Colonic mucosa (tissue), 4 donors: Measurements from ENCODE around the gene SHROOM4. TPM values are rescaled to one million over a fixed set of nuclear protein-coding genes. Genes with fewer than 3 reads are reported as not detected.

Experiments
- DNase-seq: peaks from one replicate; pipeline ENCODE4 v3.0.0-alpha.2; 2020
- H3K27ac ChIP-seq: fragments of 200-600 bp; one replicate; pipeline ENCODE4 v1.8.0; 2021
- H3K27me3 ChIP-seq: fragments of 200-600 bp; one replicate; pipeline ENCODE4 v1.8.0; 2021
- H3K36me3 ChIP-seq: fragments of 200-600 bp; one replicate; pipeline ENCODE4 v1.8.0; 2021
- H3K4me1 ChIP-seq: fragments of 200-600 bp; one replicate; pipeline ENCODE4 v1.8.0; 2021; ENCODE audit warnings: mild to moderate bottlenecking
- H3K4me3 ChIP-seq: fragments of 200-600 bp; one replicate; pipeline ENCODE4 v1.8.0; 2021
- H3K9ac ChIP-seq, 2 donors: one replicate each; pipeline ENCODE4 v1.7.0; 2013; ENCODE audit warnings: control low read depth in 2 of 2, low read depth in 2 of 2, low read length in 2 of 2
- H3K9me3 ChIP-seq: fragments of 200-600 bp; one replicate; pipeline ENCODE4 v1.8.0; 2021
- CTCF ChIP-seq: fragments of 200-600 bp; IDR thresholded peaks from one replicate; pipeline ENCODE4 v1.8.0; 2022; ENCODE audit warnings: antibody characterized with exemption, mild to moderate bottlenecking
- intact Hi-C: fragments of 100-400 bp; cut with DNase I; formaldehyde crosslinking; loops from one replicate; pipeline ENCODE4 v1.14.1; 2022
- total RNA-seq, 2 donors: library from RNA; stranded (reverse); fragmentation: NEBNext Ultra II Directional in 1 of 2; extraction: Animal tissue kit (Norgen Biotek cat#: 25700) in 1 of 2; gene quantifications; one replicate each; pipeline ENCODE4 v1.2.1, GENCODE V29; 2021
- donor health status: healthy.
- donor health status: DM: no; HTN: no; CAD: no.
- donor health status: DM: no; HTN: no; CAD: no.

The SHROOM4 gene
- total RNA-seq, 2 donors from 2014 or later = 2.2 to 3.3 TPM

- Histone ChIP-seq H3K27ac (no peak overlapping the region), H3K36me3 (no peaks in the 10 kb centered on the region), H3K9ac (no peak overlapping the region), H3K4me1 (no peaks in the 10 kb centered on the region), H3K9me3 (no peaks in the 10 kb centered on the region), H3K27me3 (no peaks in the 10 kb centered on the region), H3K4me3 (no peak overlapping the region)
- intact Hi-C loops = loop anchor here (5.0 kb wide), 1 partner anchor 484 kb away; no protein-coding TSS in a partner anchor
- TF ChIP-seq CTCF = no peak
- DNase-seq = no peak
These were observed 232.6 kb downstream of the SHROOM4 start for GRCh38 chrX:50581405-50581804.

- no peaks in the 10 kb centered on the region for H3K27me3 ChIP-seq
- H3K9me3 ChIP-seq = no peaks in the 10 kb centered on the region
- H3K36me3 ChIP-seq = no peaks in the 10 kb centered on the region
- peak; percentile 36 for TF ChIP-seq CTCF
- H3K4me3 ChIP-seq = no peak overlapping the region
- no peak overlapping the region for H3K9ac ChIP-seq
- peak; percentile 32 for DNase-seq
- H3K27ac ChIP-seq = no peak overlapping the region
- intact Hi-C loops = loop anchor here (5.0 kb wide), 1 partner anchor 483 kb away; no protein-coding TSS in a partner anchor
- H3K4me1 ChIP-seq = no peaks in the 10 kb centered on the region
These were observed 234.0 kb downstream of the SHROOM4 start for GRCh38 chrX:50579955-50580354.

- no peak for DNase-seq
- no peaks in the 10 kb centered on the region for H3K9me3 ChIP-seq
- no peak overlapping the region for H3K4me3 ChIP-seq
- H3K9ac ChIP-seq = no peak overlapping the region
- no peaks in the 10 kb centered on the region for H3K36me3 ChIP-seq
- H3K4me1 ChIP-seq = no peaks in the 10 kb centered on the region
- intact Hi-C loops = no loop called here
- H3K27me3 ChIP-seq = no peaks in the 10 kb centered on the region
- no peak for TF ChIP-seq CTCF
- H3K27ac ChIP-seq = no peak overlapping the region
These were observed 236.7 kb downstream of the SHROOM4 start for GRCh38 chrX:50577326-50577725.

GRCh38 chrX:50567636-50568035 is 246.4 kb downstream of the SHROOM4 start:
- no peak overlapping the region for H3K27ac ChIP-seq
- peaks cover 3% of the 10 kb centered on the region for H3K27me3 ChIP-seq
- no peaks in the 10 kb centered on the region for H3K9me3 ChIP-seq
- H3K4me3 ChIP-seq = no peak overlapping the region
- intact Hi-C loops = no loop called here
- no peak for DNase-seq
- no peak for TF ChIP-seq CTCF
- no peaks in the 10 kb centered on the region for H3K36me3 ChIP-seq
- no peaks in the 10 kb centered on the region for H3K4me1 ChIP-seq
- H3K9ac ChIP-seq = no peak overlapping the region

GRCh38 chrX:50565718-50566117 is 248.3 kb downstream of the SHROOM4 start:
- no peak for DNase-seq
- H3K9me3 ChIP-seq = no peaks in the 10 kb centered on the region
- H3K27me3 ChIP-seq = peaks cover 3% of the 10 kb centered on the region
- no peaks in the 10 kb centered on the region for H3K4me1 ChIP-seq
- no peak for TF ChIP-seq CTCF
- no peak overlapping the region for H3K9ac ChIP-seq
- intact Hi-C loops = no loop called here
- H3K36me3 ChIP-seq = no peaks in the 10 kb centered on the region
- no peak overlapping the region for H3K4me3 ChIP-seq
- no peak overlapping the region for H3K27ac ChIP-seq

Other genes with a start within 250 kb of the SHROOM4 start
- gene BMP15, start 96.5 kb upstream of the SHROOM4 start, total RNA-seq = not detected